HEK293 (cell line): Measurements from ENCODE around the gene CCDC28B.
A peak's percentile ranks its signal among the peaks of the same experiment; 100 is the strongest.

Source experiments
- CTCF ChIP-seq: fragments of 450-650 bp; formaldehyde crosslinking; IDR thresholded peaks from 2 replicates; pipeline ENCODE4 v1.5.1; 2016; ENCODE audit warnings: missing biosample characterization, missing genetic modification characterization
- GLIS2 ChIP-seq: fragments of 450-650 bp; formaldehyde crosslinking; IDR thresholded peaks from 2 replicates; pipeline ENCODE4 v1.5.1; 2016; ENCODE audit warnings: missing biosample characterization, missing genetic modification characterization
- HIC1 ChIP-seq: fragments of 450-650 bp; formaldehyde crosslinking; IDR thresholded peaks from 2 replicates; pipeline ENCODE4 v1.5.1; 2016; ENCODE audit warnings: missing biosample characterization, missing genetic modification characterization
- IKZF3 ChIP-seq: fragments of 450-650 bp; IDR thresholded peaks from 2 replicates; pipeline ENCODE4 v1.5.0; 2018; ENCODE audit warnings: missing biosample characterization, mild to moderate bottlenecking, missing genetic modification characterization, moderate library complexity
- KLF10 ChIP-seq: fragments of 450-650 bp; IDR thresholded peaks from 2 replicates; pipeline ENCODE4 v1.5.1; 2018; ENCODE audit warnings: missing biosample characterization, mild to moderate bottlenecking, missing genetic modification characterization
- KLF7 ChIP-seq: fragments of 450-650 bp; formaldehyde crosslinking; IDR thresholded peaks from 2 replicates; pipeline ENCODE4 v1.5.1; 2016; ENCODE audit warnings: missing biosample characterization, missing genetic modification characterization, borderline replicate concordance
- SALL2 ChIP-seq: fragments of 450-650 bp; formaldehyde crosslinking; IDR thresholded peaks from 2 replicates; pipeline ENCODE4 v1.5.0; 2017; ENCODE audit warnings: missing biosample characterization, mild to moderate bottlenecking, missing genetic modification characterization, borderline replicate concordance
- SCRT1 ChIP-seq: fragments of 450-650 bp; formaldehyde crosslinking; IDR thresholded peaks from 2 replicates; pipeline ENCODE4 v1.5.1; 2016; ENCODE audit warnings: missing biosample characterization, missing genetic modification characterization, borderline replicate concordance
- ZBTB21 ChIP-seq: fragments of 450-650 bp; formaldehyde crosslinking; IDR thresholded peaks from 2 replicates; pipeline ENCODE4 v1.5.1; 2017; ENCODE audit warnings: missing biosample characterization, missing genetic modification characterization
- ZBTB26 ChIP-seq: fragments of 450-650 bp; formaldehyde crosslinking; optimal IDR thresholded peaks from 2 replicates; pipeline ENCODE3; 2016; ENCODE audit warnings: missing biosample characterization, mild to moderate bottlenecking, missing genetic modification characterization
- ZBTB44 ChIP-seq: fragments of 450-650 bp; IDR thresholded peaks from 2 replicates; pipeline ENCODE4 v1.5.1; 2018; ENCODE audit warnings: missing biosample characterization, mild to moderate bottlenecking, missing genetic modification characterization
- ZBTB49 ChIP-seq: fragments of 450-650 bp; formaldehyde crosslinking; IDR thresholded peaks from 2 replicates; pipeline ENCODE4 v1.5.1; 2016; ENCODE audit warnings: missing biosample characterization, missing genetic modification characterization, low read depth
- ZNF148 ChIP-seq: fragments of 450-650 bp; formaldehyde crosslinking; IDR thresholded peaks from 2 replicates; pipeline ENCODE4 v1.5.0; 2017; ENCODE audit warnings: missing biosample characterization, missing genetic modification characterization, borderline replicate concordance
- ZNF157 ChIP-seq: fragments of 450-650 bp; formaldehyde crosslinking; IDR thresholded peaks from 2 replicates; pipeline ENCODE4 v1.5.1; 2016; ENCODE audit warnings: missing biosample characterization, missing genetic modification characterization
- ZNF174 ChIP-seq: fragments of 450-650 bp; formaldehyde crosslinking; IDR thresholded peaks from 2 replicates; pipeline ENCODE4 v1.5.0; 2017; ENCODE audit warnings: missing biosample characterization, mild to moderate bottlenecking, missing genetic modification characterization
- ZNF184 ChIP-seq: fragments of 450-650 bp; IDR thresholded peaks from 2 replicates; pipeline ENCODE4 v1.5.1; 2018; ENCODE audit warnings: missing biosample characterization, mild to moderate bottlenecking, missing genetic modification characterization
- ZNF221 ChIP-seq: fragments of 450-650 bp; formaldehyde crosslinking; IDR thresholded peaks from 2 replicates; pipeline ENCODE4 v1.5.1; 2017; ENCODE audit warnings: missing biosample characterization, missing genetic modification characterization, borderline replicate concordance
- ZNF223 ChIP-seq: fragments of 450-650 bp; formaldehyde crosslinking; IDR thresholded peaks from 2 replicates; pipeline ENCODE4 v1.5.1; 2016; ENCODE audit warnings: missing biosample characterization, missing genetic modification characterization
- ZNF24 ChIP-seq: fragments of 450-650 bp; formaldehyde crosslinking; IDR thresholded peaks from 2 replicates; pipeline ENCODE4 v1.5.1; 2016; ENCODE audit warnings: missing biosample characterization, missing genetic modification characterization
- ZNF292 ChIP-seq: fragments of 450-650 bp; formaldehyde crosslinking; IDR thresholded peaks from 2 replicates; pipeline ENCODE4 v1.5.1; 2016; ENCODE audit warnings: low read depth, missing biosample characterization, missing genetic modification characterization, borderline replicate concordance
- ZNF311 ChIP-seq: fragments of 450-650 bp; formaldehyde crosslinking; IDR thresholded peaks from 2 replicates; pipeline ENCODE4 v1.5.1; 2017; ENCODE audit warnings: missing biosample characterization, missing genetic modification characterization, borderline replicate concordance
- ZNF391 ChIP-seq: fragments of 450-650 bp; formaldehyde crosslinking; IDR thresholded peaks from 2 replicates; pipeline ENCODE4 v1.5.1; 2016; ENCODE audit warnings: low read depth, missing biosample characterization, missing genetic modification characterization, borderline replicate concordance
- ZNF623 ChIP-seq: fragments of 450-650 bp; formaldehyde crosslinking; IDR thresholded peaks from 2 replicates; pipeline ENCODE4 v1.5.1; 2016; ENCODE audit warnings: missing biosample characterization, missing genetic modification characterization
- ZSCAN18 ChIP-seq: fragments of 450-650 bp; formaldehyde crosslinking; IDR thresholded peaks from 2 replicates; pipeline ENCODE4 v1.5.1; 2016; ENCODE audit warnings: missing biosample characterization, missing genetic modification characterization

Gene CCDC28B

GRCh38 chr1:32205401-32206370 lies 5.3 kb downstream of the CCDC28B start, which contains the start of gene IQCC (continued):
- TF ChIP-seq ZNF157 (tag by site-specific recombination) (no peak), KLF10 (tag by site-specific recombination) (no peak), ZSCAN18 (tag by site-specific recombination) (no peak), ZNF221 (tag by site-specific recombination) (no peak), ZNF391 (no peak), ZBTB49 (tag by site-specific recombination) (no peak), ZNF311 (tag by site-specific recombination) (no peak), SCRT1 (tag by site-specific recombination) (no peak), ZNF623 (tag by site-specific recombination) (no peak), HIC1 (tag by site-specific recombination) (peak; percentile 80), SALL2 (no peak), ZNF292 (tag by site-specific recombination) (no peak), ZNF184 (tag by site-specific recombination) (no peak), ZBTB26 (tag by site-specific recombination) (peak; percentile 88), KLF7 (tag by site-specific recombination) (0 out of 2 replicates have a peak, but pooled peaks have one; percentile 27), ZBTB21 (tag by site-specific recombination) (peak; percentile 51), ZNF148 (tag by site-specific recombination) (no peak), ZNF24 (tag by site-specific recombination) (0 out of 2 replicates have a peak, but pooled peaks have one; percentile 55), IKZF3 (no peak), CTCF (tag by site-specific recombination) (peak; percentile 95), ZNF223 (tag by site-specific recombination) (no peak), GLIS2 (tag by site-specific recombination) (peak; percentile 44; the same call in 1 of the 2 replicates), ZBTB44 (tag by site-specific recombination) (no peak), ZNF174 (no peak)
